NB4 (cell line): ENCODE measurements around the gene LUM.

Source experiments
- DNase-seq: peaks from one replicate; pipeline ENCODE4 v3.0.0; 2010; ENCODE audit warnings: low read depth
- H3K4me3 ChIP-seq: one replicate; pipeline ENCODE4 v1.5.1; 2011; ENCODE audit warnings: mild to moderate bottlenecking, low read depth, low read length, moderate library complexity
- CTCF ChIP-seq: IDR thresholded peaks from one replicate; pipeline ENCODE4 v1.5.1; 2012; ENCODE audit warnings: low read depth, low read length
- MAX ChIP-seq: IDR thresholded peaks from 2 replicates; pipeline ENCODE4 v1.6.1; 2011; ENCODE audit warnings: low read depth, low read length
- MYC ChIP-seq: IDR thresholded peaks from 2 replicates; pipeline ENCODE4 v1.6.1; 2011; ENCODE audit warnings: low read depth, low read length
- POLR2A ChIP-seq: IDR thresholded peaks from 2 replicates; pipeline ENCODE4 v1.6.1; 2011; ENCODE audit warnings: mild to moderate bottlenecking; ENCODE audit not compliant: insufficient read length; ENCODE audit errors: extremely low read depth

The LUM gene

GRCh38 chr12:91129662-91130362 lies 18.5 kb upstream of the LUM start:
- H3K4me3 ChIP-seq = no peak overlapping the region
- TF ChIP-seq MYC (no peak), POLR2A (no peak), CTCF (no peak), MAX (no peak)
- no peak for DNase-seq

GRCh38 chr12:91127751-91128150 lies 16.5 kb upstream of the LUM start:
- DNase-seq = no peak
- no peak overlapping the region for H3K4me3 ChIP-seq
- no peak for TF ChIP-seq CTCF
- no peak for TF ChIP-seq MAX
- no peak for TF ChIP-seq MYC
- TF ChIP-seq POLR2A = no peak

GRCh38 chr12:91127306-91127705 lies 16.0 kb upstream of the LUM start:
- H3K4me3 ChIP-seq = no peak overlapping the region
- no peak for TF ChIP-seq MYC
- TF ChIP-seq POLR2A = no peak
- no peak for TF ChIP-seq MAX
- no peak for TF ChIP-seq CTCF
- no peak for DNase-seq

- DNase-seq = no peak
- TF ChIP-seq CTCF = no peak
- TF ChIP-seq MAX = no peak
- no peak for TF ChIP-seq MYC
- TF ChIP-seq POLR2A = no peak
- no peak overlapping the region for H3K4me3 ChIP-seq
Measured at GRCh38 chr12:91126516-91126915, 15.2 kb upstream of the LUM start.

- TF ChIP-seq CTCF = no peak
- TF ChIP-seq MYC = no peak
- TF ChIP-seq MAX = no peak
- no peak for TF ChIP-seq POLR2A
- H3K4me3 ChIP-seq = no peak overlapping the region
- no peak for DNase-seq
Measured at GRCh38 chr12:91123236-91123916, 12.1 kb upstream of the LUM start.
